Stimulated activated CD4-positive, alpha-beta T cell treated with anti-CD3 and anti-CD28 coated beads, Interleukin-12 subunit alpha, Interleukin-12 subunit beta, amount 100 ng/mL, for 48 hours (primary cell): ENCODE results near the gene MSANTD7.
"Not testable (repeated sequence)": the region's sequence is repeated elsewhere in the genome, so short reads cannot be mapped to it uniquely, and the experiment has no call there.

Source experiments
- DNase-seq, 3 donors: peaks; one replicate each; pipeline ENCODE4 v3.0.0-alpha.2; 2020; ENCODE audit warnings: low read depth in 2 of 3, low spot score in 1 of 3

MSANTD7 gene

GRCh38 chr10:14837757-14838581, at the start of gene MSANTD7, which contains the start of the genes CDNF and HSPA14:
TSS of gene MSANTD7 (plus strand) at chr10:14838306. CDS start at chr10:14842285, 3,979 bp downstream.
TSS of gene CDNF (minus strand) at chr10:14838037. CDS start at chr10:14837946, 91 bp downstream.
TSS of gene HSPA14 (plus strand) at chr10:14838306. CDS start at chr10:14838403, 97 bp downstream.
- DNase-seq = peak; percentile 97 to 99 (median 98)

GRCh38 chr10:14798636-14799035, 39.5 kb upstream of the MSANTD7 start:
- DNase-seq = no peak

GRCh38 chr10:14800397-14800796, 37.7 kb upstream of the MSANTD7 start:
- DNase-seq = no peak

- no peak for DNase-seq
These were observed 36.4 kb upstream of the MSANTD7 start for GRCh38 chr10:14801723-14802122.

- no peak for DNase-seq
These were observed 34.3 kb upstream of the MSANTD7 start for GRCh38 chr10:14803827-14804226.

GRCh38 chr10:14806318-14806717, 31.8 kb upstream of the MSANTD7 start:
- DNase-seq = no peak

GRCh38 chr10:14810969-14811953, 26.8 kb upstream of the MSANTD7 start:
- DNase-seq = no peak

- no peak for DNase-seq
These were observed 25.8 kb upstream of the MSANTD7 start for GRCh38 chr10:14812271-14812670.

- no peak for DNase-seq
These were observed 22.4 kb upstream of the MSANTD7 start for GRCh38 chr10:14815681-14816080.

- not testable (repeated sequence) for DNase-seq
These were observed 21.4 kb upstream of the MSANTD7 start for GRCh38 chr10:14816717-14817116.

- no peak for DNase-seq
These were observed 17.9 kb upstream of the MSANTD7 start for GRCh38 chr10:14820010-14820774.

- no peak for DNase-seq
These were observed 17.3 kb upstream of the MSANTD7 start for GRCh38 chr10:14820775-14821154.

- DNase-seq = no peak
These were observed 16.3 kb upstream of the MSANTD7 start for GRCh38 chr10:14821635-14822375.

GRCh38 chr10:14822879-14823755, 15.0 kb upstream of the MSANTD7 start:
- DNase-seq = peak in 2 of 3 donors; percentile 22 to 32

- DNase-seq = no peak
These were observed 14.1 kb upstream of the MSANTD7 start for GRCh38 chr10:14823966-14824365.

- DNase-seq = no peak
These were observed 11.9 kb upstream of the MSANTD7 start for GRCh38 chr10:14826076-14826829.

- DNase-seq = no peak
These were observed 5.0 kb upstream of the MSANTD7 start for GRCh38 chr10:14833106-14833505.

GRCh38 chr10:14836208-14836607, 1.9 kb upstream of the MSANTD7 start:
- no peak for DNase-seq
